Sigmoid colon (tissue), 7 donors: ENCODE measurements around the gene NAP1L4. TPM values are rescaled to one million over a fixed set of nuclear protein-coding genes. Genes with fewer than 3 reads are reported as not detected.

ENCODE experiments used
- DNase-seq: peaks from one replicate; pipeline ENCODE4 v3.0.0-alpha.2; 2019
- H3K27ac ChIP-seq, 4 donors: fragments of 200-600 bp; sonication (generic); one replicate each; pipeline ENCODE4 v1.5.1; 2016 to 2019; ENCODE audit warnings: mild to moderate bottlenecking in 1 of 4
- H3K27me3 ChIP-seq, 3 donors: fragments of 200-600 bp; sonication (generic); one replicate each; pipeline ENCODE4 v1.5.1; 2019; ENCODE audit warnings: mild to moderate bottlenecking in 1 of 3
- H3K36me3 ChIP-seq, 4 donors: fragments of 200-600 bp; sonication (generic); one replicate each; pipeline ENCODE4 v1.5.1; 2016 to 2019
- H3K4me1 ChIP-seq, 4 donors: fragments of 200-600 bp; sonication (generic); one replicate each; pipeline ENCODE4 v1.5.1; 2017 to 2019
- H3K4me3 ChIP-seq, 4 donors: fragments of 200-600 bp; sonication (generic); one replicate each; pipeline ENCODE4 v1.5.1; 2017 to 2019; ENCODE audit warnings: mild to moderate bottlenecking in 2 of 4, moderate library complexity in 1 of 4
- H3K9me3 ChIP-seq, 4 donors: fragments of 200-600 bp in 3 of 4; sonication (generic) in 3 of 4; one replicate each; pipeline versions ENCODE4 v1.5.1 to v1.6.1; 2013 to 2019
- CTCF ChIP-seq, 4 experiments: fragments of 450-650 bp in 3 of 4; fragments of 200-600 bp in 1 of 4; IDR thresholded peaks; one replicate each; pipeline ENCODE4 v1.5.1; 2016 to 2019; ENCODE audit warnings: antibody characterized with exemption in 4 of 4, mild to moderate bottlenecking in 3 of 4, moderate library complexity in 2 of 4
- EP300 ChIP-seq, 4 donors: sonication (generic); formaldehyde crosslinking; IDR thresholded peaks; one replicate each; pipeline ENCODE4 v1.6.1; 2017; ENCODE audit warnings: antibody characterized with exemption in 4 of 4
- POLR2A ChIP-seq, 2 donors: fragments of 450-650 bp; IDR thresholded peaks; one replicate each; pipeline ENCODE4 v1.6.1; 2016; ENCODE audit warnings: antibody characterized with exemption in 2 of 2, mild to moderate bottlenecking in 2 of 2, moderate library complexity in 2 of 2
- POLR2AphosphoS5 ChIP-seq, 4 donors: sonication (generic); formaldehyde crosslinking; IDR thresholded peaks; one replicate each; pipeline ENCODE4 v1.6.1; 2017; ENCODE audit warnings: antibody characterized with exemption in 4 of 4
- WGBS, 2 donors: extraction: QIAGEN DNeasy Blood & Tissue Kit; methylation state at CpG; one replicate each; pipeline ENCODE4 v1.1.7; 2013; 5-methylcytosine and 5-hydroxymethylcytosine counted together
- intact Hi-C: fragments of 100-400 bp; cut with DNase I; formaldehyde crosslinking; loops from one replicate; pipeline ENCODE4 v1.15.1; 2023
- polyA plus RNA-seq, 3 donors: library from polyadenylated mRNA; stranded (reverse); fragments of 200-250 nt; gene quantifications; one replicate each; pipeline ENCODE4 v1.2.3, GENCODE V29; 2013
- total RNA-seq, 4 donors: library from RNA; depleted of rRNA; stranded (reverse); fragments of >200 nt; gene quantifications; one replicate each; pipeline ENCODE4 v1.1.0, GENCODE V29; 2016
- donor health status: healthy with polysubstance abuse.
- donor health status: Bipolar disorder and iron deficiency.
- donor health status: healthy.

Gene NAP1L4
- total and polyA plus RNA-seq, 7 donors: 55.9 to 102 (median 88.7) TPM

GRCh38 chr11:2922655-2923054 lies 69.5 kb downstream of the NAP1L4 start:
- no peaks in the 10 kb centered on the region for H3K9me3 ChIP-seq
- intact Hi-C loops: no loop called here
- 35 to 77% methylated on average over 3 of the region's 3 CpGs for WGBS, 2 donors

DNA sequence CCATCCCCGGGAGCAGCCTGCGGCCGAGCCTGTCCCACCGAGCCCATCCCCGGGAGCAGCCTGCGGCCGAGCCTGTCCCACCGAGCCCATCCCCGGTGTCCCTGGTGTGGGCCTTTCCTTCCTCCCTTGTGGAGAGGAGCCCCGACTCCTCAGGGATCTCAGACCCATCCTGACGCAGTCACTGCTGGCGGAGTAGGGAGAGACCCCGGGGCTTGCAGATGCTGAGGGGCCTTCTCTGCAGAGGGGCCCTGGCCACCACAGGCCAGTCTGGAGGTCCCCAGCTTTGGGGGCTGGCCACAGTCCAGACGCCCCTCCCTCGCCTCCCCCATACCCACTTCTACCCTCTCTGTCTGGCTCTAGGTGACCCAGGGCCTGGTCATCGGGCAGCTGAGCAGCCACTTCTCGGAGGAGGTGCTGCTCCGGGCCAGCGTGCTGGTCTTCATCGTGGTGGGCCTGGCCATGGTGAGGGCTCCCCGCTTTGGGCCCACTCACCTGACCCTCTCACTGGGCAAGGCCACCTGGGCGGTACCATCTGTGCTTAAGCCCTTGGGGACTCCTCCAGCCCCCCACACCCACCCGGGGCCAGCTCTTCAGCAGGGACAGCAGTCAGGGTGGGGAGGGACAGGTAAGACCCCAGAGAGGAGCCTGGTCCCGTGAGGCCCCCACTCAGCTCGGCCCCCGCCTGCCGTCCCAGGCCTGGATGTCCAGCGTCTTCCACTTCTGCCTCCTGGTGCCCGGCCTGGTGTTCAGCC lies 70.2 kb downstream of the NAP1L4 start:
- H3K4me3 ChIP-seq: no peak overlapping the region
- WGBS, 2 donors: 90 to 92% methylated on average over 28 to 29 of the region's 29 CpGs
- no peak overlapping the region for H3K27ac ChIP-seq
- DNase-seq: no peak
- H3K9me3 ChIP-seq: no peaks in the 10 kb centered on the region
- intact Hi-C loops: no loop called here
- H3K36me3 ChIP-seq: no peaks in the 10 kb centered on the region
- peaks cover 0 to 12% (median 6%) of the 10 kb centered on the region in 3 donors for H3K27me3 ChIP-seq
- H3K4me1 ChIP-seq: no peaks in the 10 kb centered on the region
- no peak for TF ChIP-seq POLR2AphosphoS5 (IDR thresholded peaks at IDR 0.05)
- TF ChIP-seq POLR2A (IDR thresholded peaks at IDR 0.05): no peak
- TF ChIP-seq CTCF (IDR thresholded peaks at IDR 0.05): no peak
- TF ChIP-seq EP300 (IDR thresholded peaks at IDR 0.05): no peak

More at GRCh38 chr11:2922655-2923054, 69.5 kb downstream of the NAP1L4 start:
- TF ChIP-seq POLR2A (IDR thresholded peaks at IDR 0.05): no peak
- TF ChIP-seq EP300 (IDR thresholded peaks at IDR 0.05): no peak
- TF ChIP-seq POLR2AphosphoS5 (IDR thresholded peaks at IDR 0.05): no peak
- no peak for TF ChIP-seq CTCF (IDR thresholded peaks at IDR 0.05)
- Histone ChIP-seq H3K27ac (no peak overlapping the region), H3K27me3 (peaks cover 1 to 19% (median 14%) of the 10 kb centered on the region in 3 donors), H3K4me3 (no peak overlapping the region), H3K36me3 (no peaks in the 10 kb centered on the region), H3K4me1 (peaks cover 0 to under 1% (median 0%) of the 10 kb centered on the region in 4 donors)
- DNase-seq: no peak

- Histone ChIP-seq H3K36me3 (no peaks in the 10 kb centered on the region), H3K27me3 (peaks cover 0 to 5% (median 0%) of the 10 kb centered on the region in 3 donors), H3K4me1 (no peaks in the 10 kb centered on the region), H3K4me3 (no peak overlapping the region), H3K9me3 (no peaks in the 10 kb centered on the region), H3K27ac (no peak overlapping the region)
- DNase-seq: no peak
- 92 to 93% methylated on average over 13 of the region's 16 CpGs for WGBS, 2 donors
- intact Hi-C loops: no loop called here
- TF ChIP-seq EP300 (IDR thresholded peaks at IDR 0.05): no peak
- no peak for TF ChIP-seq POLR2AphosphoS5 (IDR thresholded peaks at IDR 0.05)
- no peak for TF ChIP-seq POLR2A (IDR thresholded peaks at IDR 0.05)
- TF ChIP-seq CTCF (IDR thresholded peaks at IDR 0.05): no peak
These were observed 70.9 kb downstream of the NAP1L4 start for GRCh38 chr11:2921261-2921660.

GRCh38 chr11:2920343-2920742 lies 71.8 kb downstream of the NAP1L4 start:
- Histone ChIP-seq H3K4me3 (no peak overlapping the region), H3K36me3 (no peaks in the 10 kb centered on the region), H3K9me3 (no peaks in the 10 kb centered on the region), H3K27ac (no peak overlapping the region), H3K4me1 (no peaks in the 10 kb centered on the region), H3K27me3 (peaks cover 0 to 5% (median 0%) of the 10 kb centered on the region in 3 donors)
- TF ChIP-seq POLR2A (IDR thresholded peaks at IDR 0.05): no peak
- TF ChIP-seq EP300 (IDR thresholded peaks at IDR 0.05): no peak
- TF ChIP-seq POLR2AphosphoS5 (IDR thresholded peaks at IDR 0.05): no peak
- TF ChIP-seq CTCF (IDR thresholded peaks at IDR 0.05): no peak
- 92 to 93% methylated on average over 12 of the region's 12 CpGs for WGBS, 2 donors
- intact Hi-C loops: no loop called here
- DNase-seq: no peak
